DMS153 treated with DMSO at 0.1 percent for 48 hours (cell line): ENCODE measurements around the gene AQP1.
A peak's percentile ranks its signal among the peaks of the same experiment; 100 is the strongest.

ENCODE experiments used
- DNase-seq: peaks from one replicate; lab custom pipeline; 2025; ENCODE audit not compliant: unreplicated experiment; lab: John Stamatoyannopoulos, UW

AQP1 gene

DNA sequence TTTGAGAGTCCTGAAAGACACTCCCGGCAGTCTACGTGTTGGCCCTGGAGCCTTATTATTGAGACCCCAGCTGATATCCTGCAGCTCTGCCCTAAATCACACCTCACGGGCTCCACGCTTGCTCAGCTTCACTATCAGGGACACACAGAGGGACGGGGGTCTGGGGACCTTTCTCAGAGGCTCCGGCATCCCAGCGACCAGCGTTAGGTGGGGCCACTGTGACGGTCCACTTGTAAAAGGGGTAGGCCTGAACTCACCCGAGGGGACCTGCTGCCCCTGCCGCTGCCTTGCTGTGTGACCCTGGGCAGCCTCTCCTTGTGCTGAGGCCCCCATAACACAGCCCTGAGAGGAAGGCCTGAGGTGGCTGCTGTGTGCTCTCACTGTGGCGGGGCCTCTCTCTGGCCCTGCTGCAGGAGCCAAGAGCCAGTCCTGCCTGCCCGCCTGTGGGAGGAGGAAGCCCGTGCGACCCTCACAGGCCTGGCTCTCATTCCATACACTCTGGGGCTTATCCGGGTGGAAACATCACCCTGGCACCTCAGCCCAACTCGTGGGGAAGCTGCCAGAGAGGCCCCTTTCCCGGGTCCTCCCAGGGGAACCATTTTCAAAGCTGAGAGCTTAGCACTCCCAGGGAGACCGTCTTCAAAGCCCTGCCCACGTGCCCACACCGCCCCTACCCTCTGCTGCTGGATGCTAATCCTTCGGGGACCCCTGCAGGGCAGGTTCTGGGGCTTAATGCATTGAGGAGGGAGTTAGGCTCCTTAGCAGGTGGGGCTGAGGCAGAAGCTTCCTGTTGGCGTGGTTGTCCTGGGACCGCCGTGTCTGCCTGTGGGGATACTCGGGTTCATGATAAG is 21.7 kb downstream of the AQP1 start:
- no peak for DNase-seq

- DNase-seq = no peak
Measured at GRCh38 chr7:30934225-30934624, 22.6 kb downstream of the AQP1 start.

DNA sequence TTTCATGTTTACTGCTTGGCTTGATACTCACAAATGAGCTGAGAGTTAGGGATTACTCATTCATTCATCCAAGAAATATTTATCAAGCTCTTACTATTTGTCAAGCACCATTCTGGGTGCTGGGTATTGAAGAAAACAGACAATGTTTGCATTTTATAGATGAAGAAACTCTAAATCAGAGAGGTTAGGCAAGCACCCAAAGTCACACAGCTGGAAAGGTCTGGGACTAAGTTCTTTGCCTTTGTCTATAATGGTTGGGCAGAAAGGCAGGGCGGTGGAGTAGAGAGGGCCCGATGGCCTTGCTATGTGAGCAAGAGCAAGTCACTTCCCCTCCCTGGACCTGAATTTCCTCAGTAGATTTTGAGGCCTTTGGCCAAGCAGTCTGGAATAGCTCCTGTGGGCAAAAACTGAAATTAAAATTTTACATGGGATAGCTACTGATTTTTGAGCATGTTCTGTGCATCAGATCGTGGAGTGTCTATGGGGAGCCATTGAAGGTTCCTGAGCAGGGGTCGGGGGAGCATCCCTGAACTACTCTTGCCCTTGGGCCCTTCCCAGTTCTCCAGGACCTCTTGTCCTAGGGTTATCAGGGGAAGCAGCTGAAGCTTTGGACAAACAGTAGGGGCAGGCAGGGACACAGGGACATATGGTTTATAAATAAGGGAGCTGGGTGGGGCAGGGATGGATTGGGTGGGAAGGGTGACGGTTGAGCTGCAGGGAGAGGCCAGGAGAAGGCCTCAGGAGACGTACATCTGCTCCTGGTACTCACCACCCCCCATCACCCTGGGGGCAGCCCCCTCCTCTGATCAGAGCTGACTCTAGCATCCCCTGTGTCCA is 23.3 kb downstream of the AQP1 start:
- no peak for DNase-seq

- no peak for DNase-seq
Measured at GRCh38 chr7:30935569-30935877, 23.9 kb downstream of the AQP1 start.

DNA sequence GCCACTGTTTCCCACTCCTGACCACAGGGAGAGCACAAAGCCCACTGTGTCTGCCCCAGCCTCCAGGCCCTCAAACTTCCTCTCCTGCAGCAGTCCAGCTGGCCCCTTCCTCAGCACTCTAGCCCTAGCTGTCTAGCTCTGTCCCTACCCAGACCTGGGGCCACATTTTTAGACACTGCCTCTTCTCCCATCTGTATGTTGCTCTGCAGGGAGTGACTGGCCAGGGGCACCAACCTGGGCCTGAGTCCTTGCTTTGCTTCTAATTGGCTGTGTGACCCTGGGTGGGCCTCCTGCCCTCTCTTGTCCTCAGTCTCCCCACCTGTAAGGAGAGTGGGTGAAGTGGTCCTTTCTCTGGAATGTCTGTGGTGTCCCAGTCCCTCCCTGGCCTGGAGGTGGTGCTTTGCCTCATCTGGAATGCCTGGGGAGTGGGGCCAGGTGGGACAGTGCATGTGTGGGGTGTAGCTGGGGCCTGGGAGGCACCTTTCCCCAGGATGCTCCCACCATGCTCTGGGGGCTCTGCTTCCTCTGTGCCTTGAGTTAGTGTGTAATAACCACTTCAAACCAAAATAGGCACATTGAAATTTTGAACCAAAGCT is 25.1 kb downstream of the AQP1 start:
- DNase-seq = no peak

DNA sequence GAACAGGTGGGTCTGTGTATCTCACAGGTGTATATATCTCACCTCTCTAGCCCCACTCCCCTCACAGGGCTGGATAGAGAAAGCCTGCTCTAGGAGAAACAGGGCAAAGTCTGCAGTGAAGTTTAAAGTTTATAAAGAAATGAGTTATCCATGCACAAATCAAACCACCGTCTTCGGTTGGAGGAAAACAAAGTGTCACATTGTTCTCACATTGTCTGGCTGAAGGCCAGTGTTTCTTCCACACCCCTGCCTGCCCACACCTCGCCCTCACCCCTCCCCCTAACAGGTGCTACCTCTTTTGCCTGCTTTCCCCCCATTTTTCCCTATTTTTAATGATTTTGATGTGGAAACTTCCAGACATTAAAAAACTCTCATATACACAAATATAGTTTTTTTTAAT is 25.8 kb downstream of the AQP1 start:
- no peak for DNase-seq

GRCh38 chr7:30938435-30939316 is 27.0 kb downstream of the AQP1 start:
- DNase-seq = peak; percentile 88

GRCh38 chr7:30941582-30942323 is 30.1 kb downstream of the AQP1 start:
- no peak for DNase-seq

- DNase-seq = no peak
Measured at GRCh38 chr7:30950197-30950596, 38.5 kb downstream of the AQP1 start.

DNA sequence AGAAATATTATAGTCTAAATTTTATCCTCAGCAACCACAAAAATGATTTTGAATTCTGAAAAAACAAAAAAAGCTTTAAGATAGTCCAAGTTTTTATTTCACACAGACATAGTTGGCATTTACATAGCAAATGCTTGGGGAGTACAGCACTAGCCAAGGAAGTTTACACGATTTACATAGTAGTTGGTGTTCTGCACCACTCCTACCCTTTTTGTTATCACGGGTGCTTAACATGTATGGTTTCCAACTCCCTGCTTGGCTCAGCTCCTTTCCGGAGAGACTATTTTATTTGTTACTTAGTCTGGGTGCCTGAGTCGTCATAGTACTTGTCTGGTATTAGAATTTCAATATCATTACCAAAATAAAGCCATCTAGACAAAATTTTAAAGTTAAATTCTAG is 43.3 kb downstream of the AQP1 start:
- no peak for DNase-seq

DNA sequence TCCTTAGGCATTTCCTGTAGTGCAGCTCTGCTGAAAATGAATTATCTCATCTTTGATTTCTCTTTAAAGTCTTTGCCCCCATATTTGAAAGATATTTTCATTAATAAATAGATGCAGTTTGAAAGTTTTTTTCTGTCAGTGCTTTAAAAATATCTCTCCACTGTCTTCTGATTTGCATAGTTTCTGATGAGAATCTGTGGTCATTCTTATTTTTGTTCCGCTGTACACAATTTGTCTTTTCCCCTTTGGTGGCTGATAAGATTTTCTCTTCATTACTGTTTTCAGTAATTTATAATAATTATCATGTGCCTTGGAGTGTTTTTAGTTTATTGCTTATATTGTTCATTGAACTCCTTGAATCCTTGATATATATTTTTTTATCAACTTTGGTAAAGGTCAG is 45.1 kb downstream of the AQP1 start:
- DNase-seq = no peak

DNA sequence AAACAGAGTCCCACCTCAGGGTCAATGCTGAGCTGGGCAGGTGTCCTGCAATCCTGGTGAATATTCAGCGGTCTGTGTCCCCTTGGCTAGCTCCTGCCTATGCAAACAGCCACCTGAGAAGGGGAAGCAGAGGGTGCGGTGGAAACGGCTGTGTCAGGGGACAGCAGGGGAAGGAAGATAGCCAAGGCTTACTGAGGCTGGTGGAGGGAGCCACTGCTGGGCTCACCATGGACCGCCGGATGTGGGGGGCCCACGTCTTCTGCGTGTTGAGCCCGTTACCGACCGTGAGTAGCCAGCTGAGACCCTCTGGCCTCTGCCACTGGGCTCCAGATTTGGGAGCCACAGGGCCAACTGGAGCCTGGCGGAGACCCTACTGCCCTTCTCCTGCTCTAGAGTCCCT is 52.2 kb downstream of the AQP1 start, which contains the start of gene GHRHR:
TSS of gene GHRHR (plus strand) at position 112 of the 400 bp plus-strand sequence. CDS start at position 228, 116 bp downstream.
- DNase-seq = no peak

- no peak for DNase-seq
Measured at GRCh38 chr7:30965372-30965771, 53.7 kb downstream of the AQP1 start.

DNA sequence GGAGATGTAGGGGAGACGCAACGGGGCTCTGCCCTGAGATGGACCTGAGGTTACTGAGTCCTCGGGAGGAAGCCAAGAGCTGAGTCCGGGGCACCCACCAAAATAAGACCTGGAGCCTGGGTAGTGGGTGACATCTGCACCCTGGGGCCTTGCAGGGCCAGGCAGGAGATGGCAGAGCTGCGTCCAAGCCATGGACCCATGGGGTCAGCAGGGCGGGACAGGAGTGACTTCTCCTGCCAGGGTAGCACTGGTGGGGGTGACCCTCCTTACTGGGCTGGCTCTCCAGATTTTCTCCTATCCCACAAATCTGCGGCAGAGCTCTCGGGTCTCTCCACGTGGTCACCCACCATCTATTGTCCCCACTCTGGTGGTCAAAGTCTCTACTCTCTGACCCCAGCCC is 54.2 kb downstream of the AQP1 start:
- DNase-seq = no peak

GRCh38 chr7:30968294-30968693 is 56.6 kb downstream of the AQP1 start:
- no peak for DNase-seq

DNA sequence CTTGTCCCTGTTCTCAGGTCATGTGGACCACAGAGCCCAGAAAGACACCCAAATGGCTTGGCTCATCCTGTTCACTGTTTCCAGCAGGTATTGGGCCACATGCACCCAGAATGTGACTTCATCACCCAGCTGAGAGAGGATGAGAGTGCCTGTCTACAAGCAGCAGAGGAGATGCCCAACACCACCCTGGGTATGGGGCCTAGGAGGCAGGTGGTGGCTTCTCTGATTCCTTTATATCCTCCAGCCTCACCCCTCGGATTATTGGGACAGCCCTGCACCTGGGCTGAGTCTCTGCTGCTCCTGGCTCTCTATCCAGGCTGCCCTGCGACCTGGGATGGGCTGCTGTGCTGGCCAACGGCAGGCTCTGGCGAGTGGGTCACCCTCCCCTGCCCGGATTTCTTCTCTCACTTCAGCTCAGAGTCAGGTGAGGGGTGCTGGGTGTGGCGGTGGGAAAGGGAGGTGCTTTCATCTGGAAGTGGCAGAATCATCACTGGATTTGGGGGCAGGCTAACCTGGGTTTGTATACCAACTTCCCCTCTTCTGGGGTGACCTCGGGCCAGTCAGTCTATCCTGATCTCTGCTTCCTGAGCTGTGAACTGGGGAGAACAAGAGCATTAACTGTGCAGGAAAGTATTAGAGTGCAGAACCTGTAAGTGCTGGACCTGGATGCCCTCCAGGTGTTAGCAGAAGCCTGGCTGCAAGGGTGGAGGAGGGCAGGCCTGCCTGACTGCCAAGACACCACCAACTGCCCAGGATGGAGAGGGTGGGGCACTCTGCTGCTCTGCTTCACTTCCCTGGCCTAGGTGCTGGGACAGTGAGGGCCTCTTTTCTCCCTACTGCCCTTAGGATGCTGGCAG is 57.3 kb downstream of the AQP1 start:
- DNase-seq = no peak

- no peak for DNase-seq
Measured at GRCh38 chr7:30969604-30969970, 57.9 kb downstream of the AQP1 start.

GRCh38 chr7:30970074-30970473 is 58.4 kb downstream of the AQP1 start:
- no peak for DNase-seq

DNA sequence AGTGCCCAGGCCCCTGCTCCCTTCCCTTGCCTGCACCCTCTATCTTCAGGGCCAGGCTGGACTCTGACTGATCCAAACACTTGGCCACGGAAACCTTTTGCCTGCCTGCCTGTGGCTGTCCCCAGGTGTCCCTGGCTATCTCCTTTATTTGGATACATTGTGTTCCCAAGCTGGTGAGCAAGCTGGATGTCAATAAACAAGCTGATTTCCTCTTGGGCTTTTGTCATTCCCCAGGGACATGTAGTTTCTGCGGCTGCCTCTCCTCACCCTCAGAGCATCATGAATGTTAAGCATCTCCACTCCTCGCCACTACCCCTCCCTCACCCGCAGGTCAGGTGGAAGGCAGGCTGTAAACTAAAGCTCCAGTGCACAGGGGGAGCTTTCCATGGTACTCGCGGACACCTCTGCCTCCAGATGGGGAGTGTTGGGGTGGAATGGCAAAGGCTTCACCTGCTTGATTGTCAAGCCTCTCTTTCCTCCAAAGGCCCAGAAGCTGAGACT is 59.0 kb downstream of the AQP1 start:
- DNase-seq = peak; percentile 93
